ENCODE data around the gene RIN2. TPM values are rescaled to one million over a fixed set of nuclear protein-coding genes. Genes with fewer than 3 reads are reported as not detected.

The RIN2 gene
- total and polyA plus RNA-seq, 3 experiments from 2014 or later, result 0.37 to 0.49 TPM; not detected in 1

DNA sequence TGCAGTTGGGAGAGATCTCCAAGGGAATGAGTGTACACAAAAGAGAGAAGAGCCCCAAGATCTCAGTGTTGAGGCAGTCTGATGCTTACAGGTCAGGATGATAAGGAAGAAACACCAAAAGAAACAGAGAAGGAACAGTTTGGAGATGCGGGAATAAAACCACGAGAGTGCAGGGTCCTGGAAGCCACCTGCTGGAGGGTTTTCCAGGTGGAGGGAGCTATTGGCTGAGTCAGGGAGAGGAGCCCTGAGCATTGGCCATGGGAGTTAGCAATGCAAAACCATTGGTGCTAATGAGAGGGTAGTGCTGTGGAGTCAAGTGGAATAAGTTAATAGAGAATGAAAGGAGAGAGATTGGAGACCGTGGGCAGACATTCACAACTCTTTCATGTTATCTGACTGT is 39.2 kb upstream of the RIN2 start:
- no peak for DNase-seq
- Histone ChIP-seq H3K4me3 (ENCODE audit: low read length) (no peak overlapping the region), H3K27me3 (ENCODE audit: insufficient read depth, low read length, poor library complexity, severe bottlenecking) (no peaks in the 10 kb centered on the region), H3K36me3 (ENCODE audit: insufficient read depth, low read length) (no peaks in the 10 kb centered on the region), H3K9me3 (ENCODE audit: low read length) (no peaks in the 10 kb centered on the region), H3K4me1 (ENCODE audit: insufficient read depth, low read length) (no peaks in the 10 kb centered on the region), H3K27ac (ENCODE audit: low read depth, low read length) (no peak overlapping the region)
- Mint-ChIP-seq H3K27me3 (peaks cover 0 to 5% of the 10 kb centered on the region in 2 donors), H3K4me1 (no peaks in the 10 kb centered on the region), H3K27ac (peak overlapping the region in 1 of 8 donors; percentile 30), H3K4me3 (no peak overlapping the region), H3K36me3 (no peaks in the 10 kb centered on the region), H3K9me3 (peaks cover 2 to 5% (median 4%) of the 10 kb centered on the region in 5 donors)
- ChIA-PET POLR2A (no interaction called here), CTCF (no interaction called here)

DNA sequence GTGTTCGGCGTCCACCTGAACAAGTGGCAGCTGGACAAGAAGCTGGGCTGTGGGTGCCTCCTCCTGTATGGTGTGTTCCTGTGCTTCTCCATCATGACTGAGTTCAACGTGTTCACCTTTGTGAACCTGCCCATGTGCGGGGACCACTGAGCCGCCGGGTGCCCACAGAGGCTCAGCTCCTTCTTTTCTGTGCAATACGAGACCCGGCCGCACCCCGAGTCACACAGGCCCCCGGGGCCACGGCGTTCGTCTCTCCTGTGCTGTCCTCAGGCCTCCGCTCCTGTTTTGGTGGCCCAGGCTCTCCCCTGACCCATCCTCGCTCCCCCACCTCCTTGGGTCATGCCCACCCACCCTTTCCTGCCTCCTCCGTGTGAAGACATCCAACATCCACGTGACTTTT is 37.1 kb upstream of the RIN2 start:
- no peak overlapping the region for H3K27ac ChIP-seq (ENCODE audit: low read depth, low read length)
- no peak overlapping the region for H3K4me3 Mint-ChIP-seq
- H3K4me1 ChIP-seq (ENCODE audit: insufficient read depth, low read length), result no peaks in the 10 kb centered on the region
- peaks cover 0 to 3% of the 10 kb centered on the region in 2 donors for H3K27me3 Mint-ChIP-seq
- H3K9me3 ChIP-seq (ENCODE audit: low read length), result no peaks in the 10 kb centered on the region
- ChIA-PET POLR2A (no interaction called here), CTCF (no interaction called here)
- no peaks in the 10 kb centered on the region for H3K27me3 ChIP-seq (ENCODE audit: insufficient read depth, low read length, poor library complexity, severe bottlenecking)
- H3K36me3 Mint-ChIP-seq, result no peaks in the 10 kb centered on the region
- H3K4me3 ChIP-seq (ENCODE audit: low read length), result no peak overlapping the region
- peaks cover 0 to 5% (median 3%) of the 10 kb centered on the region in 5 donors for H3K9me3 Mint-ChIP-seq
- no peaks in the 10 kb centered on the region for H3K4me1 Mint-ChIP-seq
- no peaks in the 10 kb centered on the region for H3K36me3 ChIP-seq (ENCODE audit: insufficient read depth, low read length)
- DNase-seq, result no peak
- no peak overlapping the region for H3K27ac Mint-ChIP-seq

DNA sequence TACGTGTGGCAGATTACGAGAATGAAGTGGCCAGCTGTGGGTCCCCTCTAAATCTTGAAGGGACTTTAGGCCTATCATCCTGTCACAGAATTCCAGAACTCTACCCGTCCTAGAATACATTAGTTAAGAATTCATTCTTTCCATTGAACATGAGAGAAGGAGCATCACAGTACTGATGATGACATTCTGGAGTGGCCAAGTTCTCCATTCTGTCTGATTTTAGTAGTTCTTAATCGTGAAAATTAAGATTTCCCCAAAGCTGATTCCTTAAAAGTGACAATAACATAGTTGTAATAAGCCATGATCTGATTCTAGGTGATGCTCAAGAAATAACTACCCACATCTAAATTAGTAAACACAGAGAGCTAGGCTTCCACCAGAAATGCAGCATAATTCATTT is 35.0 kb upstream of the RIN2 start:
- Mint-ChIP-seq H3K4me3 (no peak overlapping the region), H3K36me3 (no peaks in the 10 kb centered on the region), H3K27me3 (peaks cover 0 to 3% of the 10 kb centered on the region in 2 donors), H3K27ac (no peak overlapping the region), H3K4me1 (no peaks in the 10 kb centered on the region), H3K9me3 (no peaks in the 10 kb centered on the region)
- H3K27me3 ChIP-seq (ENCODE audit: insufficient read depth, low read length, poor library complexity, severe bottlenecking), result no peaks in the 10 kb centered on the region
- no peak overlapping the region for H3K4me3 ChIP-seq (ENCODE audit: low read length)
- ChIA-PET POLR2A (no interaction called here), CTCF (no interaction called here)
- no peak for DNase-seq
- no peaks in the 10 kb centered on the region for H3K36me3 ChIP-seq (ENCODE audit: insufficient read depth, low read length)
- no peaks in the 10 kb centered on the region for H3K4me1 ChIP-seq (ENCODE audit: insufficient read depth, low read length)
- H3K9me3 ChIP-seq (ENCODE audit: low read length), result no peaks in the 10 kb centered on the region
- H3K27ac ChIP-seq (ENCODE audit: low read depth, low read length), result no peak overlapping the region

DNA sequence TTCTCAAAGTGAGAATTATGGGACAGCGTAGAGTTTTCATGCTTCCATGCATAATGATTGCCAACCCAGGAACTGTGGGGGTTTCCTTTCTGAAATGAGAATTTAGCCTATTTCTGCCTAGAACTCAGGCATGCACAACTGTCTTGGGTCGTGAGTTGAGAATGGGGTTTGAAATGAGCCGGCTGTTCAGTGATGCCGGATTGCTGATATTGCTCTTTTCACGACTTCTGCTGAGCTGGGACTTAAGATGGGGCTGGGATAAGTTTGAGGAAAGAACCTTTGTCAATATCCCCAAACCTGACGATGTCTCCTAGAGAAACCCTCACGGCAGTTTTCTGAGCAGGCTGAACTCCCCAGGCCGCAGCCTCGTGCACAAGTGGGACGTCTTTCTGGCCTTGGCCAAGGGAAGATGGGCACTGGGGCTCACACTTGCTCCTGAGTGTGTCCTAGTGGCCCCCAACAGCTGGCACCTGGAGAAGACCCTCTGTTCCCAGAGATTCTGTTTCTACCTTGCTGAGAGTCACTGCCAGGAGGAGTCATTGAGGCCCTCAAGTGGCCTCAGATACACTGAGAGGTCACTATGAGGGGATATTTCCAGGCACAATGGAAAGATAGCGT is 34.1 kb upstream of the RIN2 start:
- H3K27ac ChIP-seq (ENCODE audit: low read depth, low read length), result no peak overlapping the region
- no peaks in the 10 kb centered on the region for H3K36me3 Mint-ChIP-seq
- H3K4me1 Mint-ChIP-seq, result no peaks in the 10 kb centered on the region
- CTCF ChIA-PET, result no interaction called here
- no peaks in the 10 kb centered on the region for H3K9me3 ChIP-seq (ENCODE audit: low read length)
- no peak for DNase-seq
- peaks cover 0 to 3% of the 10 kb centered on the region in 2 donors for H3K27me3 Mint-ChIP-seq
- H3K27ac Mint-ChIP-seq, result no peak overlapping the region
- no peaks in the 10 kb centered on the region for H3K27me3 ChIP-seq (ENCODE audit: insufficient read depth, low read length, poor library complexity, severe bottlenecking)
- no peak overlapping the region for H3K4me3 Mint-ChIP-seq
- H3K9me3 Mint-ChIP-seq, result no peaks in the 10 kb centered on the region
- H3K4me1 ChIP-seq (ENCODE audit: insufficient read depth, low read length), result no peaks in the 10 kb centered on the region
- H3K4me3 ChIP-seq (ENCODE audit: low read length), result no peak overlapping the region
- H3K36me3 ChIP-seq (ENCODE audit: insufficient read depth, low read length), result no peaks in the 10 kb centered on the region
- POLR2A ChIA-PET, result no interaction called here

DNA sequence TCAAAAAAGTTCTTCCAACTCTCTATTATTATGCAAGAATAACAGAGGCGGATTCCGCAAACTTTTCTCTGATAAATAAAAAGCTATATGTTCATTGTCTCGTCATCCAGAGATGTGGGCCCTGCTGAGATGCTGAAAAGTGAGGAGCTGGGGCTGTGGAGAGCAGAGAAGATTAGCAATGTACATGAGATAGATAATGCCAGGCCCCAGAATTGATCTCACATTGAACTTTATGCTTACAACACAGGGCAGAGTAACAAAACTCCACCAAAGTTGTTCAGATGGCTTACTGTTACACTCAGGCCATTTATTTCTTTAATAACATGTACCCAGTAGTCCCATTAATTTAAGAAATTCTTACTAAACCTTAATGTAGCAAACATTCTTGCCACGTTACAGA is 32.7 kb upstream of the RIN2 start:
- Histone ChIP-seq H3K36me3 (ENCODE audit: insufficient read depth, low read length) (no peaks in the 10 kb centered on the region), H3K9me3 (ENCODE audit: low read length) (no peaks in the 10 kb centered on the region), H3K27me3 (ENCODE audit: insufficient read depth, low read length, poor library complexity, severe bottlenecking) (no peaks in the 10 kb centered on the region), H3K4me3 (ENCODE audit: low read length) (no peak overlapping the region), H3K4me1 (ENCODE audit: insufficient read depth, low read length) (no peaks in the 10 kb centered on the region), H3K27ac (ENCODE audit: low read depth, low read length) (no peak overlapping the region)
- Mint-ChIP-seq H3K4me3 (no peak overlapping the region), H3K36me3 (no peaks in the 10 kb centered on the region), H3K27me3 (peaks cover 0 to 3% of the 10 kb centered on the region in 2 donors), H3K4me1 (no peaks in the 10 kb centered on the region), H3K27ac (no peak overlapping the region), H3K9me3 (no peaks in the 10 kb centered on the region)
- POLR2A ChIA-PET, result no interaction called here
- CTCF ChIA-PET, result no interaction called here
- no peak for DNase-seq

DNA sequence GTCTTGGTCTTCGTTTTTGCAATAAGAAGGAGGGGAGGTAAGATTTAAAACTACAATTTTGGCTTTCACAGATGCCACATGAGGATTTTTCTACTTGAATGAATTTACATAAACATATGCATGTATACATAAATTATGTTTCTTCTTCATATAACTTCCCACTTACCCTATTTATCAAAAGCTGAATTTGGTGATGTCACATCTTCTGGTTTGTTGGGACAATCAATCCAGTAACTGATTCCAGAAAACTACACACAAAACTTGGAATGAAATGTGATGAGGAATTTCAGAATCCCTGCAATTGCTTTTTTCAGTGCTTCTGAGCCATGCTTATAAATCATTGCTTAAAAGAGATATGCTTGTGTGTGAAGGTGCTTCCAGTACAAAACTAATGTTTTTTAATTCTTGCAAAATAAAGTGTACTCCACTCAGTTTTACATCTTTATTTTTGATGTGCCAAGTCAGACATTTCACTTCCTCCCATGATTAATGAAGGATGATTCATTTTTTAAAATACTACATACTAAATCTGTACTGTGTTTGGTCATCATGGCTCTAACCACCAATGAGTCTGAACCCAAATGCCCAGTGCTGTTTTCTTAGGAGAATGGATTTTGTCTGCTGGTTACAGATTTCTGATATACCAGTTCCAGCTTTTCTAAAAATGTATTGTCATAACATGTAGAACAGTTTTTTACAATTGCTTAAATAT is 32.1 kb upstream of the RIN2 start:
- Histone ChIP-seq H3K4me3 (ENCODE audit: low read length) (no peak overlapping the region), H3K27ac (ENCODE audit: low read depth, low read length) (no peak overlapping the region), H3K27me3 (ENCODE audit: insufficient read depth, low read length, poor library complexity, severe bottlenecking) (no peaks in the 10 kb centered on the region), H3K9me3 (ENCODE audit: low read length) (no peaks in the 10 kb centered on the region), H3K4me1 (ENCODE audit: insufficient read depth, low read length) (no peaks in the 10 kb centered on the region), H3K36me3 (ENCODE audit: insufficient read depth, low read length) (no peaks in the 10 kb centered on the region)
- DNase-seq, result no peak
- CTCF ChIA-PET, result no interaction called here
- Mint-ChIP-seq H3K27me3 (peaks cover 0 to 3% of the 10 kb centered on the region in 2 donors), H3K4me1 (no peaks in the 10 kb centered on the region), H3K4me3 (no peak overlapping the region), H3K27ac (no peak overlapping the region), H3K36me3 (no peaks in the 10 kb centered on the region), H3K9me3 (no peaks in the 10 kb centered on the region)
- POLR2A ChIA-PET, result no interaction called here

DNA sequence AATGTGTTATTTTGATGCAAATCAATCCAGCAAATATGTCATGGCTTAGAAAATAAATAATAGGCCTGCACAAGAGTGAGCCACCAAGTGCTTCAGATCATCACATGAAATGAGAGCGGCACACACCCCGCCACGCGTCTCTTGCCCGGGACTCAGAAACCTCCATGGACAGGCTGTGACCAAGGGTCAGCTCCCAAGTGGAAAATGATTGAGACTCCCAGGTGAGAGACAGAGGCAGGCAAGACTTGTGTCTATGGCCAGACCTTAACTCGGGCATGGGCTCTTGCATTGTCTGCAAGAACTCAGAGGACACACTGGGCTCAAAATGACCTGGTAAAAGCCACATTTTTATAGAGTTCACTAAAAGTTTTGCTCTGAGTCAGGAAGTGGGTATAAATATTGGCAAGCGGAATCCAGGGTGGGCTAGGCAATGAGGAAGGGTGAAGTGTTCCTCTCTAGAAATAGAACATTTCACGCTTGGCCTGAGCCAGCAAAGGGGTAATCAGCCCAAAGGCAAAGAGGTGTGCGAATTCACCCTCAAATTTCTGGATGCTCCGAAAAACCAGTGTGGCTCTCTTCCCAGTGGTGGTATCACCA is 30.7 kb upstream of the RIN2 start:
- POLR2A ChIA-PET, result no interaction called here
- no peaks in the 10 kb centered on the region for H3K9me3 Mint-ChIP-seq
- no peaks in the 10 kb centered on the region for H3K4me1 ChIP-seq (ENCODE audit: insufficient read depth, low read length)
- no peaks in the 10 kb centered on the region for H3K27me3 ChIP-seq (ENCODE audit: insufficient read depth, low read length, poor library complexity, severe bottlenecking)
- CTCF ChIA-PET, result no interaction called here
- H3K4me3 Mint-ChIP-seq, result no peak overlapping the region
- no peak for DNase-seq
- no peak overlapping the region for H3K27ac ChIP-seq (ENCODE audit: low read depth, low read length)
- H3K4me3 ChIP-seq (ENCODE audit: low read length), result no peak overlapping the region
- H3K27me3 Mint-ChIP-seq, result no peaks in the 10 kb centered on the region
- H3K4me1 Mint-ChIP-seq, result no peaks in the 10 kb centered on the region
- H3K27ac Mint-ChIP-seq, result peak overlapping the region in 1 of 8 donors; percentile 50
- no peaks in the 10 kb centered on the region for H3K36me3 Mint-ChIP-seq
- H3K9me3 ChIP-seq (ENCODE audit: low read length), result no peaks in the 10 kb centered on the region
- H3K36me3 ChIP-seq (ENCODE audit: insufficient read depth, low read length), result no peaks in the 10 kb centered on the region

DNA sequence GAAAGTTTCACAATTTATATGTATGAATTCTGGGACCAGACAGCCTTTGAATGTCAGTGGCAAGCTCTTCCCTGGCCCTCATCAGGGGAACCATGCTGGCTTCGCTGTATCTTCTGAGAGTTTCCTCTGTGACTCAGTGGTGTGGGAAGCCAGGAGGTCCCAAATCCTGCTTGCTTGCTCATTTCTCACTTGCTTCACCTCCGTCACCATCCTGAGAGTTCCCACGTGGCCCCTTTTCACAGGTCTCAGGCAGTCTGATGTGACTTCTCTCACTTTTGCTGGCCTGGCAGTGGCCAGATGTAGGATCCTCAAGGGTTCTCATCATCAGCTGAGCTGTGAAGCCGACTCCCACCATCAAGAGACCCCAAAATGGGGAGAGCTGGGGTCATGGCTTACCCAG is 28.4 kb upstream of the RIN2 start:
- ChIA-PET CTCF (no interaction called here), POLR2A (no interaction called here)
- Histone ChIP-seq H3K4me3 (ENCODE audit: low read length) (no peak overlapping the region), H3K4me1 (ENCODE audit: insufficient read depth, low read length) (no peaks in the 10 kb centered on the region), H3K27me3 (ENCODE audit: insufficient read depth, low read length, poor library complexity, severe bottlenecking) (no peaks in the 10 kb centered on the region), H3K27ac (ENCODE audit: low read depth, low read length) (no peak overlapping the region), H3K9me3 (ENCODE audit: low read length) (no peaks in the 10 kb centered on the region), H3K36me3 (ENCODE audit: insufficient read depth, low read length) (no peaks in the 10 kb centered on the region)
- H3K4me1 Mint-ChIP-seq, result no peaks in the 10 kb centered on the region
- H3K36me3 Mint-ChIP-seq, result no peaks in the 10 kb centered on the region
- H3K27me3 Mint-ChIP-seq, result no peaks in the 10 kb centered on the region
- DNase-seq, result no peak
- H3K27ac Mint-ChIP-seq, result no peak overlapping the region
- H3K4me3 Mint-ChIP-seq, result no peak overlapping the region
- H3K9me3 Mint-ChIP-seq, result no peaks in the 10 kb centered on the region

Data from CD8-positive, alpha-beta memory T cell (primary cell).